Activated naive CD4-positive, alpha-beta T cell treated with anti-CD3 and anti-CD28 coated beads, Interleukin-2, amount 50 U/mL, for 16 hours (primary cell): ENCODE measurements around the gene MYH15.
"Not testable (repeated sequence)": the region's sequence is repeated elsewhere in the genome, so short reads cannot be mapped to it uniquely, and the experiment has no call there.

Source experiments
- DNase-seq: peaks from one replicate; pipeline ENCODE4 v3.0.0-alpha.2; 2020

The MYH15 gene

GRCh38 chr3:108381529-108382140 is 128.8 kb downstream of the MYH15 start:
- no peak for DNase-seq

GRCh38 chr3:108380128-108380795 is 130.1 kb downstream of the MYH15 start:
- no peak for DNase-seq

- DNase-seq = not testable (repeated sequence)
Measured at GRCh38 chr3:108378952-108379342, 131.4 kb downstream of the MYH15 start.

- no peak for DNase-seq
Measured at GRCh38 chr3:108378153-108378951, 132.0 kb downstream of the MYH15 start.

GRCh38 chr3:108377384-108377783 is 133.0 kb downstream of the MYH15 start:
- no peak for DNase-seq

- DNase-seq = no peak
Measured at GRCh38 chr3:108376026-108376425, 134.4 kb downstream of the MYH15 start.

- DNase-seq = no peak
Measured at GRCh38 chr3:108359011-108359410, 151.4 kb downstream of the MYH15 start.

- DNase-seq = no peak
Measured at GRCh38 chr3:108357042-108357441, 153.4 kb downstream of the MYH15 start.

- DNase-seq = no peak
Measured at GRCh38 chr3:108354562-108354961, 155.8 kb downstream of the MYH15 start.

- no peak for DNase-seq
Measured at GRCh38 chr3:108352176-108352575, 158.2 kb downstream of the MYH15 start.

- DNase-seq = no peak
Measured at GRCh38 chr3:108346301-108347227, 163.8 kb downstream of the MYH15 start.

- no peak for DNase-seq
Measured at GRCh38 chr3:108345492-108346205, 164.7 kb downstream of the MYH15 start.

GRCh38 chr3:108343491-108343890 is 166.9 kb downstream of the MYH15 start:
- DNase-seq = no peak

- DNase-seq = no peak
Measured at GRCh38 chr3:108342837-108343486, 167.4 kb downstream of the MYH15 start.

- no peak for DNase-seq
Measured at GRCh38 chr3:108341911-108342310, 168.5 kb downstream of the MYH15 start.

- DNase-seq = no peak
Measured at GRCh38 chr3:108338901-108339545, 171.4 kb downstream of the MYH15 start.

GRCh38 chr3:108334701-108335100 is 175.7 kb downstream of the MYH15 start:
- no peak for DNase-seq

- DNase-seq = no peak
Measured at GRCh38 chr3:108333961-108334360, 176.4 kb downstream of the MYH15 start.

GRCh38 chr3:108331792-108332191 is 178.6 kb downstream of the MYH15 start:
- no peak for DNase-seq
